ENCODE results near the gene PPTC7.
"Not testable (repeated sequence)": the region's sequence is repeated elsewhere in the genome, so short reads cannot be mapped to it uniquely, and the experiment has no call there.

PPTC7 gene

GRCh38 chr12:110577864-110578693, 5.0 kb downstream of the PPTC7 start (continued):
- TF ChIP-seq ZBTB7A (tag by site-specific recombination; IDR thresholded peaks at IDR 0.05; ENCODE audit: low read depth) (no peak), ZBTB1 (tag by site-specific recombination; IDR thresholded peaks at IDR 0.05) (no peak), ZNF596 (tag by site-specific recombination; IDR thresholded peaks at IDR 0.05) (no peak), ZNF843 (tag by site-specific recombination; IDR thresholded peaks at IDR 0.05) (no peak), KLF1 (tag by site-specific recombination; IDR thresholded peaks at IDR 0.05) (peak; percentile 59), ZNF202 (tag by site-specific recombination; IDR thresholded peaks at IDR 0.05; ENCODE audit: borderline replicate concordance) (no peak), PRDM4 (tag by site-specific recombination; IDR thresholded peaks at IDR 0.05) (no peak), ZXDB (tag by site-specific recombination; IDR thresholded peaks at IDR 0.05) (no peak), ZNF366 (tag by site-specific recombination; conservative IDR thresholded peaks at IDR 0.05) (peak; percentile 54; the same call in 1 of the 2 replicates), ZFP69B (tag by site-specific recombination; IDR thresholded peaks at IDR 0.05) (no peak), ZNF660 (tag by site-specific recombination; IDR thresholded peaks at IDR 0.05) (0 out of 2 replicates have a peak, but pooled peaks have one; percentile 40), ZNF626 (tag by site-specific recombination; IDR thresholded peaks at IDR 0.05) (no peak)

- TF ChIP-seq ZNF146 (tag by site-specific recombination; IDR thresholded peaks at IDR 0.05) (peak; percentile 65; the same call in 1 of the 2 replicates), OSR2 (tag by site-specific recombination; IDR thresholded peaks at IDR 0.05) (no peak)
- no peak overlapping the region for H3K4me3 ChIP-seq (ENCODE audit: low read depth, low read length)
- H3K9me3 ChIP-seq (ENCODE audit: control insufficient read depth, insufficient read depth, low read depth, low read length), result no peaks in the 10 kb centered on the region
- CTCF ChIA-PET, result interaction anchor here (1.3 kb wide), 1 partner anchor 24 kb away, joined by 3 read pairs; no protein-coding TSS in a partner anchor
- POLR2A ChIA-PET, result no interaction called here
- H3K27ac ChIP-seq (ENCODE audit: extremely low read depth, low read depth, low read length), result no peak overlapping the region
- no peaks in the 10 kb centered on the region; a peak in 1 of 3 replicates for H3K36me3 ChIP-seq (ENCODE audit: control insufficient read depth in 2 of 2, insufficient read depth in 1 of 2, low read length in 2 of 2)
- peaks cover 22% of the 10 kb centered on the region for H3K4me1 ChIP-seq (ENCODE audit: control insufficient read depth, insufficient read depth, low read length)
Observed at GRCh38 chr12:110576504-110576903, 6.6 kb downstream of the PPTC7 start.

- TF ChIP-seq ZNF223 (tag by site-specific recombination; IDR thresholded peaks at IDR 0.05) (no peak), ZNF362 (tag by site-specific recombination; IDR thresholded peaks at IDR 0.05) (peak; percentile 62; the same call in 1 of the 2 replicates)
- no peaks in the 10 kb centered on the region for H3K36me3 ChIP-seq (ENCODE audit: control insufficient read depth in 2 of 2, insufficient read depth in 1 of 2, low read length in 2 of 2)
- ChIA-PET POLR2A (interaction anchor here (0.6 to 1.2 kb wide), 2 partner anchors 35 to 73 kb away, joined by 3 to 4 read pairs; partner anchors contain the start of genes RAD9B and VPS29), CTCF (interaction anchor here (0.5 to 1.4 kb wide), 3 partner anchors 13 to 792 kb away, joined by 3 read pairs; no protein-coding TSS in a partner anchor)
- peaks cover 22% of the 10 kb centered on the region for H3K4me1 ChIP-seq (ENCODE audit: control insufficient read depth, insufficient read depth, low read length)
- no peak overlapping the region for H3K27ac ChIP-seq (ENCODE audit: extremely low read depth, low read depth, low read length)
- H3K9me3 ChIP-seq (ENCODE audit: control insufficient read depth, insufficient read depth, low read depth, low read length), result no peaks in the 10 kb centered on the region
- H3K4me3 ChIP-seq (ENCODE audit: low read depth, low read length), result no peak overlapping the region
Observed at GRCh38 chr12:110575326-110575725, 7.8 kb downstream of the PPTC7 start.

GRCh38 chr12:110574717-110575230, 8.3 kb downstream of the PPTC7 start:
- not testable (repeated sequence) for H3K4me3 ChIP-seq (ENCODE audit: low read depth, low read length); H3K27ac ChIP-seq (ENCODE audit: extremely low read depth, low read depth, low read length); H3K36me3 ChIP-seq (ENCODE audit: control insufficient read depth in 2 of 2, insufficient read depth in 1 of 2, low read length in 2 of 2); H3K9me3 ChIP-seq (ENCODE audit: control insufficient read depth, insufficient read depth, low read depth, low read length)
- ChIA-PET POLR2A (interaction anchor here (0.6 to 1.2 kb wide), 2 partner anchors 34 to 73 kb away, joined by 3 to 4 read pairs; partner anchors contain the start of genes RAD9B and VPS29), CTCF (interaction anchor here (1.4 kb wide), 1 partner anchor 12 kb away, joined by 3 read pairs; no protein-coding TSS in a partner anchor)
- H3K4me1 ChIP-seq (ENCODE audit: control insufficient read depth, insufficient read depth, low read length), result peaks cover 22% of the 10 kb centered on the region
